Endometrium (tissue), 2 donors: ENCODE results near the gene RPRD1B.
"Not testable (repeated sequence)": the region's sequence is repeated elsewhere in the genome, so short reads cannot be mapped to it uniquely, and the experiment has no call there.

Experiments used
- FAIRE-seq: peaks from 2 replicates; lab custom pipeline; 2012; peaks lifted over from hg19 to GRCh38; lab: Jason Lieb, UNC
- donor health status: control.
- donor health status: control.

Gene RPRD1B

DNA sequence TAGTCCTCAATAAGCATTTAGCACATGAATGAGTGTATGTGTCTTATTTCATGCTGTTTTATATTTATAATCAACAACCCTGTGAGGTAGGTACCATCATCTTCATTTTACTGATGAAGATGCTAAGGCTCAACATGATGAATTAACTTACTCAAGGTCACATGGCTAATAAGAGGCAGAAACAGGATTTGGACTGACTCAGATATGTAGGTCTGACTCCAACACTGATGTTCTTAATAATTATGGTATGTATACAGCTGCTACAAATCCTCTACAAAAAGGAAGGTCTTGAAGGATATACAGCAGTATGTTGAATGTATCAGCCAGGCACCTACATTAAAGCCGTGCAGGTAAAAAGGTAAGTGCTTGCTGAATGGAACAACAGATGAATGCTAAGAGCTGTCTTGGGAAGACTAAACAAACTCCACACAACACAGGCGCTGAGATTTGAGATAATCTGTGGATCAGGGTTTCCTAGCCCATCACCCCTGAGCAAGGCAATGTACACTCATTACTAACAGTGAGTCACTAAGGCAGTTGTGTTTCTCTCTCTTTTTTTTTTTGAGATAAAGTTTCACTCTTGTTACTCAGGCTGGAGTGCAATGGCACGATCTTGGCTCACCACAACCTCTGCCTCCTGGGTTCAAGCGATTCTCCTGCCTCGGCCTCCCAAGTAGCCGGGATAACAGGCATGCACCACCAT lies 32.2 kb upstream of the RPRD1B start:
- no peak for FAIRE-seq

DNA sequence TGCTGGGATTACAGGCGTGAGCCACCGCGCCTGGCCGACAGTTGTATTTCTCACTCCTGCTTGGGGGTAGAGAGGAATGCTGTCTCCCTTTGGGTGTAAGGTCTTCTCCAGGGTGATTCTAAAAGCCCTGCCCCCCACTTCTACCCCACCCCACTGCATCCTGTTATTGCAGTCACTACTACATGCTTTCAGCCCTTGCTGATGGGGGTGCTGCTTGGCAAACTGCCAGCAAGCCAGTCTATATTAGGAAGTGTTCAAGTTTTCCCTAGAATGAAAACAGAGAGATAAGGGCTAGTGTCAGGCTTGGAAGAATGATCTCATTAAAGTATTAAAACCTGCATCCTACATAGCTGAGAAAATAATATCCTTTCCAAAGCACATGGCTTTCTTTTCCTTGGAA lies 31.6 kb upstream of the RPRD1B start:
- no peak for FAIRE-seq

DNA sequence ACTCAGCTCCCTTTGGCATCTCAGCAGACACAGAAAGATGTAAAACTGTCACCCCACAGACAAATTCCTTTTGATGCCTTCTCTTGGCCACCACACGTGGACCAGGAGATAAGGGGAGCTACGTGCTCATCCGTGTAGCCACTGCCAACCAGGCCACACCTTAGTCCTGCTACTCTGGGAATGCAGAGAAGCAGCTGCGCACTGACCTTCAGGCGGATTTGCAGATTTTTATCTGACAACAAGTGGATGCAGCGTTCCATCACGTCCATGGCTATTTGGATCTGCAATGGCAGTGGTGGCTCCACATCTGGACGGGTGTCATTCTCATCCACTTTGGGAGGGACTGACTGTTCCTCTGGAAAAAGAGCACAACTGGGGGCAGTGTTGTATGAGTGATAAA lies 31.1 kb upstream of the RPRD1B start:
- FAIRE-seq = no peak

DNA sequence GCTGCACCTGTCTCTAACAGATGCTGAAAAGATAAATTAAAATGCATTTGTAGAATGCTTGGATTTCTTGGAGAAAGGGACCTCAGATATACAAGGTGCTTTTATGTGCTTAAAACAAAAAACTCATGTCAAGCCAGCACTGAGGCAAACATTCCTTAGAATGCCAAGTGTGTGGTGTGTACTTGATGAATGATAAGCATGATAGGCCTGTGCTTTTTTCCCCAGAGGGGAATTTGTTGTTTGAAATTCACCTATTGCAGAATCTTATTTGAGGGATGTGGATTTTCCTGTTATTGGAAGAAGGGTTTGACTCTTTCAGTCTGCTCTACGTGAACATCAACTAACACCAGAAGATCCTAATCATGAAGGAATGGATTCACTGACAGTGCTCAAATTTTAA lies 29.1 kb upstream of the RPRD1B start:
- FAIRE-seq = no peak

DNA sequence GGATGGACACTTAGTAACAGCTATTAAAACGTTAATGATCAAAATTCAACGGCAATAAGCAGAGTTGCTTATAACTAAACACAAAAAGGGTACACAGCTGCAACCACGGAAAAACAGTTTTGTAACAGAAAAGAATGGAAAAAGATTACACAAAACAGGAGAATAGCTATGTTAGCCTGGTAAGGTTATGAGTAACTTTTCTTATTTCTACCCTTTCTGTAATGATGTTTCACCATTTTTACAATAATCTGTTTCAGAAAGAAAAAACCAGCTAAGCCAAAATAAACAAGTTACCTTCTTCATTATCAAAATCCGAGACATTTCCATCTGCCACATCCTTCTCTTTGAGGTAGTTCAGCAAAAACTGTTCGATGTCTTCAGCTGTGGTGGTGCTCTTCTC lies 27.6 kb upstream of the RPRD1B start:
- no peak for FAIRE-seq

DNA sequence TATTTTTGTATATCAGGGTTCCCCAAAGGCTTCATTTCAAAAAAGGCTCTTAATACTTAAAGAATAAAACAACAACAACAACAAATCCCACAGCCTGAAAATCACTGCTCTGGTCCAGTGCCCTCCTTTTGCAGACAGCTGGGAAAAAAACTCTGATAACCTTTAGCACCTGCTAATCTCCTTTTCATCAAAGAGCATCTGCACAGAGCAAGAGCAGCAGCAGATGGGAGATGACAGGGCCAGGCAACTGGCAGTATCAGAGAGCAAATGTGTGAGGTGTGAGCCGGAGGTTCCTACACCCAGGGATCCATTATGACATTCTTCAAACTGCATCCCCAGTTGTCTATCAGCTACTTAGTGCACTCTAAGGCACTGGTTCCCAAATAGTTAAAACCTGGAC lies 26.0 kb upstream of the RPRD1B start:
- no peak for FAIRE-seq

DNA sequence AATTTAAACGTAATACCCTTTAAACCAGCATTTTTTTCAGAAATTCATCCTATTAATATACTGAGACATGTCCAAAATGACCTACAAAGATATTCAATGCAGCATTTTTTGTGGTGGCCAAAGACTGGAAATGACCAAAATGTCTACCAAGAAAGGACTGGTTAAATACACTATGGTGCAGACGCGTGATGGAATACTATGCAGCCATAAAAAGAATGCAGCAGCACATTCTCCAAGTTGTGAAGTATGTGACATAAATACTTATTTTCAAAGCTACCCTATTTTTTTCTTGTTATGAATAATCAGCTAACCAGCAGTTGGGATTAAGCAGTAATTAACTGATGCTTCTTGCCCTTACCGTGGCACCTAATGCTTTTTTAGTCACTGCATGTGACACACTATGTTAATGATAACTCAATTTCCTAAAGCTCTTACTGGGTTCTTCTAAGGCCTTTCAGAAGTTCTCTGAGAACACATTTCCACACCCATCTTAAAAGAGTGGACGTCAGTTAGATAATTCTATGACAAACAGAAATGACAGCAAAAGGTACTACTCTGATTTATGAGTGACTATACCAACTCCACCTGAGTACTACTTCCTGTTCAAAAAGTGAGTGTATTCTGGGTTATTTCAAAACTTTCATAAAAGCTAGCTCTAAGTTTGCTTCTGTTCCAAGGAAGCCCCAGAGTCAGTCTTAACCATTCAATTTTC lies 25.2 kb upstream of the RPRD1B start:
- no peak for FAIRE-seq

DNA sequence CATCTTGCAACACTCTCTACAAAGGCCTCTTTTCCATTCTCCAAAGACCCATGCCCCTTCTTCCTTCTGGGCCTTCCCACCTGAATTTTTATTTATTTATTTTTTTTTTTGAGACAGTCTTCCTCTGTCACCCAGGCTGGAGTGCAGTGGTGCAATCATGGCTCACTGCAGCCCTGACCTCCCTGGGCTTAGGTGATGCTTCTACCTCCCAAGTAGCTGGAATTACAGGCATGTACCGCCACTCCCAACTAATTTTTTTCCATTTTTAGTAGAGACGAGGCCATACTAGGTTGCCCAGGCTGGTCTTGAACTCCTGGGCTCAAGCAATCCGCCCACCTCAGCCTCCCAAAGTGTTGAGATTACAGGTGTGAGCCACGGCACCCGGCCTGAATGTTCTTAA lies 24.1 kb upstream of the RPRD1B start:
- not testable (repeated sequence) for FAIRE-seq

DNA sequence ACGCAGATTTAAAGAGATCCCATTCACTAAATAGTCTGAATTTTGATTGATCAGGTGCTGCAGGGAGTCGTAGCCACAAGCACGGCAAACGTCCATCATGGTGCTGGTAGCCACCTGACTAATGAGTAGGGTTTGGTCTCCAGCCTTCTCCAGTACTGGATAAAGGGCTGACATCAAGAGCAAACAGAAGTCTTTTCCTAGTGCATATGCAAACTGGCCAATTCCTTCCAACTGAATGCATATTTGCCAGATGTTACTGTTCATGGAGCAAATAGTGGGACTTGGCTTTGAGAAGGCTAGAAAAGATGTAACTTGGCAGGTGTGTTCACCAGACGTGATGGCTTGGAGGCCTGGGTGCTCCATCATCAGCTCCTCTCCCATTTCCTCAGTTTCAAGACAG lies 21.9 kb upstream of the RPRD1B start:
- no peak for FAIRE-seq

DNA sequence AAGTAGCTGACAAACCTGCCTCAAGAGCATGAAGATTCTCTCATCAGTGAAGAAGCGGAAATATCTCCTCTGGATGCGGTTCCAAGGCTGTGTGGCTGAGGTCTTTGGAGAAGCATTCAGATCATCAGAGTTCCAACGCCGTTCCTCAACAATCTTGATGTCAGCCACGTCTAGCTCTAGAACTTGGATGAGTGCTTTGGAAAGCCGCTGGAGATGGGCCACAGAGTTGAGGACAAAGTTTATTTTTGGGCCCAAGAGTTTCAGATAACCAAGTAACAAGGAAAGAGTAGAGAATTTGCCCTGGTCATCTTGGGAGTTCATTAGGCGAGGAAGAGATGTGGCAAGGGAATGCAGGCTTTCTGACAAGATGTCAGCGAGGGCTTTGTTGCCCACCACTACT lies 21.2 kb upstream of the RPRD1B start:
- no peak for FAIRE-seq

DNA sequence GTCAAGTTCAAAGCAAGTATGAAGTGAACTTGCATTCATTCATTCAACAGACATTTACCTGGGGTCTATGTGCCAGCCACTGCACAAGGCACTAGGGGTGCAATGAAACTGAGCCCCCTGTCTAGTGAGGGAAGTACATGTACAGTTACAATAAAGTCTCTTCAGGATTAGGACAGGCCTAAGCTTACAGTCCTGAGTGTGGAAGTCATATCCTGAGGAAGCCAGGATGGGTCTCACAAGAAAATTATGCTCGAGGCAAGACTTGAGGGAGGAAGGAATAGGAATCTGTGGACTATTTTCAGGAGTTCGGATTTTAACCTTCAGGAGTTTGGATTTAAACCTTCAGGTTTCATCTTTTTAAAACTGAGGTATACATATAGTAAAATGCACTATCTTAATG lies 19.7 kb upstream of the RPRD1B start:
- FAIRE-seq = no peak

DNA sequence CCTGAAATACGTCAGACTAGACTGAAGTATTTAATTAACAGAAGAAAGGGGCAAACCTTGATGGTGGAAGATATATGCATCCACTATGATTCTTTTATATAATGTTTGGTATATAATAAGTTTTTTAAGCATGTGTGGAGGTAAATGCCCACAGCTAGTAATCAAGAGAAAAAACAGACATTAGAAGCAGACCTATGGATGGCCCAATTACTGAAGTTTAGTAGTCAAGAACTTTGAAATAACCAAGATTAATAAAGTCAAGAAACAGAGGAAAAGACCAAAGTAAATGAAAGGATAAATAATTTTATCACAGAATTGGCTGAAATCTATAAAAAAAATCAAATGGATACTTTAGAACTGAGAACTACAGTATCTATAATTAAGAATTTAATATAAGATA lies 15.6 kb upstream of the RPRD1B start:
- FAIRE-seq = no peak

DNA sequence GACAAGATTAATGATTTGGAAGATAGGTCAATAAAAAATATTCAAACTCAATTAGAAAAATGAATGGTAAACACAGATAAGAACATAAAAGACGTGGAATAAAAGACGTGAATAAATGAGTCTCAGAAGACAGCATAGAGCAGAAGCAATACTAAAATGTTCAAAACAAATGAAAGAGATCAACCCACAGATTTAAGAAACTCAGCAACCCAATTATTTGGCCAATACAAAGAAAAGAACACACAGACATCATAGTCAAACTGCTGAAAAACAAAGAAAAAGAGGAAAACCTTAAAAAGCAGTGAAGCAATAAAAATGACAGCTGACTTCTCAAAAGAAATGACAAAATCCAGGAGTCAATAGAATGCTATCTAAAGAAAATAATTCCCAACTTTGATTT lies 15.2 kb upstream of the RPRD1B start:
- no peak for FAIRE-seq

DNA sequence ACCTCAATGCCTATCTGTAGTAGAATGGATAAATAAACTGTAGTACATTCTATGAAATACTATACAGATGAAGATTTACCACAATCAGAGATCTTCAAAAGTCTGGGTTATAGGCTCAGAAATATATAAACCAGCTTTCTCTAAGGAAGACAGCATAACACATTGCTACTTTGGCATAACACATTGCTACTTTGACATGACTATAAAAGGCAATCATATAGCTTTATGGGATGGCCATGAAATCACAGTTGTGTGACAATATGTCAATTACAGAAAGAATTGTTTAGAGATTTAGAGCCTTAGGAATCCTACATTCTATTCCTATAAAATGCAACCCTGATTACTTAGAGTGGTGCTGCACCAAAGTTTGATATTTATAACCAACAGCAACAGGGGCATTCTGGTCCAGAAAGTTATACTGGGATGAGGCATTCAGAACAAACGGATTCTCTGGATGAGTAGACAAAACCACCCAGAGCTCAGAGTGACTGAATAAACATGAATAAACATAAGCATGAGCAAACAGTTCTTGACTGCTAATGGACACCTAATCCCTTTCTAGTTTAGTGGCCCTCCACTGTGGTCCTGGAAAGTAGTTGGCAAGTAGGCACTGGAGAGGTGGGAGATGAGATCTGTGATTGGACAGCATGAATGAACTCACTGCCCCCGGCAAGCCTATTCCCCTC lies 12.3 kb upstream of the RPRD1B start:
- no peak for FAIRE-seq

DNA sequence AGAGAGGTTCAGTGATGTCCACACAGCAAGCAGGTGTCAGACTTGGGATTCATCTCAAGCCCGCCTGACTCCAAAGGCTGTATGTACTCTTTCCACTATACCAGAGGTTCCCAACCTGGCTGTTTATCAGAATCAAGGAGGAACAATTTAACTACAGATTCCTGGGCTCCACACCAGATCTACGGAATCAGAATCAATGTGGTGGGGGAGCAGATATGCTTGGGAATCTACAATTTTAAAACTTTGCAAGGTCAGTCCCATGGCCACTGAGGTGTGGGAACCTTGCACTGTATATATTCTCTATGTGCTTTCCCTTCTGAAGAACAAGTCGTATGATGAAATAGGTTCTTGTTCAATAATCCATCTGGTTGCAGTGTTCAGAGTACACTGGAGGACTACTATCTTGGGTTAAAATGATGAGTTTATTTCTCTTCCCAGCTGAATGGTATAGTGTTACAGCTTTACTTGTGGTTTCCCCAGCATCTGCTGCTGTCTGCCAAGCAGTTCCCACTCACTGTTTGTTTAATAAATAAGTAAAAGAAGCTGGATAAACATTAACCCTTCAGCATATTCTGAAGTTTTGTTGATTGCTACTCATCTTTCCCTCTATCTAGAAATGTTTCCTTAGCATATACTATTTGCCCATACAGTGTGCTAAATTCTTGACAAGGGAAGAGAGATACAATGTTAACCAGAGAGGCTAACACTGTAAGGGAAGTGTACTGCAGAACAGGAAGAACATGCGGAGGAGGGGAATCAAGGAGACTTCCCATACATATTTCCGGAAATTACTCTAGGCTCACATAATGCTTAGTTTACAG lies 10.2 kb upstream of the RPRD1B start:
- no peak for FAIRE-seq

DNA sequence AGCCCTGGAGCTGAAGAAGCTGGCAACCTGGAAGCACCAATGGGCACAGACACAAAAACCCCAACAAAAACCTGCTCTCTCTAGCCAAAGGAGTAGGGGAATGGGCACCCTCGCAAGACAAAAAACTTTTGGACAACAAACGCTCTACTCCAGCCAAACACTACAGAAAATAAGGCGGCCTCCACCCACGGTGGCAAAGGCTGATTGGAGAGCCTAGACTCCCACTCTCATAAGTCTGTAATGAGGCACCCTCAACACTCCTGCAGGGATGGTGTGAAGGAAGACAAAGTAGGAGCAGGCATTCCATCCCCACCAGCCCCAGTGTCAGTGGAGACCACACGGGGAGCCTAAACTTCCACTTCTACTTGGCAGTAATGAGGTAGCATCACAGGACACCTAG lies 9.1 kb upstream of the RPRD1B start:
- no peak for FAIRE-seq

DNA sequence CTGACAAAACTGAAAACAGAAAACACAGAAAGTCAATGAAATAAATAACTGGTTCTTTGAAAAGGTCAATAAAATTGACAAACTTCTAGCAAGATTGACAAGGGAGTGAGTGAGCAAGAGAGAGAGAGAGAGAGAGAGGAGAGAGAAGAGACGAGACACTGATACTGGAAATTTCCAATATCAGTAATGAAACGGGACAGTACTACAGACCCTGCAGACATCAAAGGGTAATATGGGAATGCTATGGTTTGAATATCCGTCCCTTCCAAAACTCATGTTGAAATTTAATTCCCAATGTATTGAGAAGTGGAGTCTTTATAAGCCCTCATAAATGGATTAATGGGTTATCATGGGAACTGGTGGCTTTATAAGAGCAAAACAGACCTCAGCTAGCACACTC lies 4.1 kb upstream of the RPRD1B start:
- no peak for FAIRE-seq

DNA sequence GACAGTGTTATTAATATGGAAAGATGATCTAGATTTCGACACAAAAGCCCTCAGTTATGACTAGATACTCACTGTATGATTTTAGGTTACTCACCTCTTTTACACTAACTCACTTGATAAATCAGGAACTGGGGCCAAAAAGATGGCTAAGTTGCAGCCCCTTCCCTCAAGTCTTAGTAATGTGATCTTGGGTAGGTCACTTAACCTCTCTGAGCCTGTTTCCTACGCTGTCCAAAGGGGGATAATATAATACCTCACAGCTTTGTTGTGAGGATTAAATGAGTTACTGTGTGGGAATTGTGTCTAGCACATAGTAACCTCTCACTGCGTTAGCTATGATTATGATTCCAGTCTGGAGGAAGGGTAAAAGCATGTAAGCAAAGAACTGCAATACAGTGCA lies 1.6 kb upstream of the RPRD1B start:
- no peak for FAIRE-seq

DNA sequence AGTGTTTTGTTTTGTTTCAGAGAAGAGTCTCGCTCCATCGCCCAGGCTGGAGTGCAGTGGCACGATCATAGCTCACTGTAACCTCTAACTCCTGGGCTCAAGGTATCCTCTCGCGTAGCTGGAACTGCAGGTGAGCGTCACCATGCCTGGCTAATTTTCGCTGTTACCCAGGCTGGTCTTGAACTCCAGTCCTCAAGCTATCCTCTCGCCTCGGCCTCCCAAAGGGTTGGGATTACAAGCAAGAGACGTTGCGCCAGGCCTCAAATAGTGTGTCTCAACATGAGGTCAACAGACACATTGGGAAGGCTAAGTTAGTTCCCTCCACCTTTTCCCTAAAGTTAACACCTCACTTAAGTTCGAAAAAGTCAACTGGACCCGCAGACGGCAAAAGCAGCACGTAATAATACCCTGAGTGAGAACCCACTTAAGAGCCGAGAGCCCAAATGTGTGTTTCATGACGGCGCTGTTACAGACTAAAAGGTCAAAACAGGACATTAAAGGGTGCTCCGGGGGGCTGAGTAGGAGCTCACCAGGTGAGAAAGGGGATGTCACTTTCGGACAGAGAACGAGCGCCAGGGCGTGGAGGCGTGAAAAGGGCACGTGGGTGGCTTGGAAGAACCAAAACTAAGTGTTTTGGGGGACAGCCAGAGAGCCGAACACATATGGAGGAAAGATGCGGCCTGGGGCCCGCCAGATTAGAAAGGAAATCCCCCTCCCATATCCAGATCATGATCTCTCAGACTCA lies 789 bp upstream of the RPRD1B start:
- no peak for FAIRE-seq

DNA sequence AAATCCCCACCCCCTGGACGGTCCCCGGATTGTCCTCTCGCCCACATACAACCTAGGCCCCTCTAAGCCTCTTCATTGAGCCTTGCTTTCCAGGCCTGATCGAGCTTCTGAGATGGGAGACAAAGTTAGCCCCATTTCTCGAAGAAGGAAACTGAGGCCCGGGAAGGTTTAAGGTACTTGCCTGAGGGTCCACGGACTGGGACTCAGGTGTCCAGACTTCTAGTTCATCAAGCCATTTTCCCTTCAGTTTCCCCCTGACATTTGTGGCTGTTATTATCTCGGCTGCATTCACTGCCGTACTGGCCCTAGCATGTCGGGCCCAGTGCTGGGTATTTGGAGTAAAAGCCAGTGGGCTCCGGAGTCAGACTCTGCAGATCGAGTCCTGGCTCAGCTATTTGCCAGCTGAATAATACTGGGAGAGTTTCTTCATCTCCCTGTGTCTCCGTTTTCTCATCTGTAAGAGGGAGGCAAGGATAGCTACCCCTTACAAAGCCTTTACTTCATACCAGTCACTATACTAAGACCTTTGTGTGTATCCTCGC lies 633 bp downstream of the RPRD1B start:
- no peak for FAIRE-seq

DNA sequence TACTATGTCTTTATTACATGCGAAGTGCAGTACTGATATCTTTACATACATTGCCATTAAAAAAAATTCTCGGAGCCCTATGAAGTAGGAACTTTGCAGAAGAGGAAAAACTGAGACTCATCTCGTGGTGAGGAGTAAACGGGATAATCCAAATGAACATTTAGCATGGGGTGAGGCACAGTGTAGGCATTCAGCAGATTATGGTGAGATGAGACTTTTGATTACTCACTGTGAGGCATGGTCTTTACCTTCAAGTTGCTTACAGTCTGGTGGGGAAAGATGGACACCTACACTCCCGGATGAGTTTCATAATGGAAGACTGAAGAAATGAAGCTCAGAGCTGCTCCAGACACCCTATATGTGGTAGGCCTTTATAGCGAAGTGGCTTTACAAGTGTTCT lies 1.4 kb downstream of the RPRD1B start:
- FAIRE-seq = no peak

DNA sequence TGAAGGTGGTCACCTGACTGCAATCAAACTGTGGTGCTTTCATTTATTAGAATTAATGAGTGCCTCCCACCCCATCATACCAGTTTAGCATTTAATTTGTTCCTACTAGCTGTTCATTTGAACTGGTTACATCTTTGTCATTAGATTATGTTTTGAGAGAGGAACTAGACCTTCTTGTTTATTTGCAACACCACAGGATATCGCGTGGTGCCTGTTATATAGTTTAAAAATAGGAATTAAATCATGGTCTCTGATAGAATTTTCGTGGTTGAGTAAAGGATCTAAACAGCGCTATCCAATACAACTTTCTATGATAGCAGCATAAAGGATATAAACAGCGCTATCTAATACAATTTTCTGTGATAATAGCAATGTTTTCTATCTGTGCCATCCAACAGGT lies 2.8 kb downstream of the RPRD1B start:
- FAIRE-seq = no peak
